Measurements from ENCODE around the gene HLA-DOA.

Gene HLA-DOA

GRCh38 chr6:33021917-33022316 is 12.5 kb upstream of the HLA-DOA start:
- ATAC-seq, result no peak

GRCh38 chr6:33019372-33019771 is 10.0 kb upstream of the HLA-DOA start:
- ATAC-seq, result no peak
- no peak for TF ChIP-seq BACH2 (CRISPR knock-in tag; IDR thresholded peaks at IDR 0.05; ENCODE audit: borderline replicate concordance)
- no peak for TF ChIP-seq ARNTL (CRISPR knock-in tag; IDR thresholded peaks at IDR 0.05; ENCODE audit: borderline replicate concordance, low read depth)
- TF ChIP-seq, protein P1, sequence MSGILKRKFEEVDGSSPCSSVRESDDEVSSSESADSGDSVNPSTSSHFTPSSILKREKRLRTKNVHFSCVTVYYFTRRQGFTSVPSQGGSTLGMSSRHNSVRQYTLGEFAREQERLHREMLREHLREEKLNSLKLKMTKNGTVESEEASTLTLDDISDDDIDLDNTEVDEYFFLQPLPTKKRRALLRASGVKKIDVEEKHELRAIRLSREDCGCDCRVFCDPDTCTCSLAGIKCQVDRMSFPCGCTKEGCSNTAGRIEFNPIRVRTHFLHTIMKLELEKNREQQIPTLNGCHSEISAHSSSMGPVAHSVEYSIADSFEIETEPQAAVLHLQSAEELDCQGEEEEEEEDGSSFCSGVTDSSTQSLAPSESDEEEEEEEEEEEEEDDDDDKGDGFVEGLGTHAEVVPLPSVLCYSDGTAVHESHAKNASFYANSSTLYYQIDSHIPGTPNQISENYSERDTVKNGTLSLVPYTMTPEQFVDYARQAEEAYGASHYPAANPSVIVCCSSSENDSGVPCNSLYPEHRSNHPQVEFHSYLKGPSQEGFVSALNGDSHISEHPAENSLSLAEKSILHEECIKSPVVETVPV (CRISPR knock-in tag; IDR thresholded peaks at IDR 0.05), result no peak
- TF ChIP-seq ZFP3 (CRISPR knock-in tag; IDR thresholded peaks at IDR 0.05), result no peak
- TF ChIP-seq, protein P2, sequence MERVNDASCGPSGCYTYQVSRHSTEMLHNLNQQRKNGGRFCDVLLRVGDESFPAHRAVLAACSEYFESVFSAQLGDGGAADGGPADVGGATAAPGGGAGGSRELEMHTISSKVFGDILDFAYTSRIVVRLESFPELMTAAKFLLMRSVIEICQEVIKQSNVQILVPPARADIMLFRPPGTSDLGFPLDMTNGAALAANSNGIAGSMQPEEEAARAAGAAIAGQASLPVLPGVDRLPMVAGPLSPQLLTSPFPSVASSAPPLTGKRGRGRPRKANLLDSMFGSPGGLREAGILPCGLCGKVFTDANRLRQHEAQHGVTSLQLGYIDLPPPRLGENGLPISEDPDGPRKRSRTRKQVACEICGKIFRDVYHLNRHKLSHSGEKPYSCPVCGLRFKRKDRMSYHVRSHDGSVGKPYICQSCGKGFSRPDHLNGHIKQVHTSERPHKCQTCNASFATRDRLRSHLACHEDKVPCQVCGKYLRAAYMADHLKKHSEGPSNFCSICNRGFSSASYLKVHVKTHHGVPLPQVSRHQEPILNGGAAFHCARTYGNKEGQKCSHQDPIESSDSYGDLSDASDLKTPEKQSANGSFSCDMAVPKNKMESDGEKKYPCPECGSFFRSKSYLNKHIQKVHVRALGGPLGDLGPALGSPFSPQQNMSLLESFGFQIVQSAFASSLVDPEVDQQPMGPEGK (CRISPR knock-in tag; IDR thresholded peaks at IDR 0.05; ENCODE audit: borderline replicate concordance), result no peak
- no peak for TF ChIP-seq ISL1 (CRISPR knock-in tag; IDR thresholded peaks at IDR 0.05)
- TF ChIP-seq ZNF8 (CRISPR knock-in tag; IDR thresholded peaks at IDR 0.05), result no peak
- TF ChIP-seq ZNF70 (CRISPR knock-in tag; IDR thresholded peaks at IDR 0.05), result no peak
- TF ChIP-seq ESRRG (CRISPR knock-in tag; IDR thresholded peaks at IDR 0.05), result no peak
- TF ChIP-seq CSDC2 (CRISPR knock-in tag; IDR thresholded peaks at IDR 0.05), result no peak
- no peak for TF ChIP-seq TOX (CRISPR knock-in tag; IDR thresholded peaks at IDR 0.05; ENCODE audit: borderline replicate concordance)
- no peak for TF ChIP-seq TCF4 (CRISPR knock-in tag; IDR thresholded peaks at IDR 0.05; ENCODE audit: borderline replicate concordance)
- no peak for TF ChIP-seq GLIS3 (CRISPR knock-in tag; IDR thresholded peaks at IDR 0.05)
- no peak for TF ChIP-seq SNAI2 (CRISPR knock-in tag; IDR thresholded peaks at IDR 0.05)
- TF ChIP-seq PPARA (CRISPR knock-in tag; IDR thresholded peaks at IDR 0.05; ENCODE audit: borderline replicate concordance), result no peak
- TF ChIP-seq OSR1 (CRISPR knock-in tag; IDR thresholded peaks at IDR 0.05), result no peak

More at GRCh38 chr6:33021917-33022316, 12.5 kb upstream of the HLA-DOA start:
- TF ChIP-seq CREB5 (CRISPR knock-in tag; IDR thresholded peaks at IDR 0.05; ENCODE audit: low read depth) (no peak), ISL1 (CRISPR knock-in tag; IDR thresholded peaks at IDR 0.05) (no peak), ZFP3 (CRISPR knock-in tag; IDR thresholded peaks at IDR 0.05) (no peak), SNAI2 (CRISPR knock-in tag; IDR thresholded peaks at IDR 0.05) (no peak), CSDC2 (CRISPR knock-in tag; IDR thresholded peaks at IDR 0.05) (no peak), POU6F1 (CRISPR knock-in tag; IDR thresholded peaks at IDR 0.05; ENCODE audit: borderline replicate concordance, low read depth) (no peak), TCF4 (CRISPR knock-in tag; IDR thresholded peaks at IDR 0.05; ENCODE audit: borderline replicate concordance) (no peak), ZNF8 (CRISPR knock-in tag; IDR thresholded peaks at IDR 0.05) (no peak), GLIS3 (CRISPR knock-in tag; IDR thresholded peaks at IDR 0.05) (no peak), ZNF70 (CRISPR knock-in tag; IDR thresholded peaks at IDR 0.05) (no peak), ARNTL (CRISPR knock-in tag; IDR thresholded peaks at IDR 0.05; ENCODE audit: borderline replicate concordance, low read depth) (no peak), PPARA (CRISPR knock-in tag; IDR thresholded peaks at IDR 0.05; ENCODE audit: borderline replicate concordance) (no peak), OSR1 (CRISPR knock-in tag; IDR thresholded peaks at IDR 0.05) (no peak)
- TF ChIP-seq, protein P3, sequence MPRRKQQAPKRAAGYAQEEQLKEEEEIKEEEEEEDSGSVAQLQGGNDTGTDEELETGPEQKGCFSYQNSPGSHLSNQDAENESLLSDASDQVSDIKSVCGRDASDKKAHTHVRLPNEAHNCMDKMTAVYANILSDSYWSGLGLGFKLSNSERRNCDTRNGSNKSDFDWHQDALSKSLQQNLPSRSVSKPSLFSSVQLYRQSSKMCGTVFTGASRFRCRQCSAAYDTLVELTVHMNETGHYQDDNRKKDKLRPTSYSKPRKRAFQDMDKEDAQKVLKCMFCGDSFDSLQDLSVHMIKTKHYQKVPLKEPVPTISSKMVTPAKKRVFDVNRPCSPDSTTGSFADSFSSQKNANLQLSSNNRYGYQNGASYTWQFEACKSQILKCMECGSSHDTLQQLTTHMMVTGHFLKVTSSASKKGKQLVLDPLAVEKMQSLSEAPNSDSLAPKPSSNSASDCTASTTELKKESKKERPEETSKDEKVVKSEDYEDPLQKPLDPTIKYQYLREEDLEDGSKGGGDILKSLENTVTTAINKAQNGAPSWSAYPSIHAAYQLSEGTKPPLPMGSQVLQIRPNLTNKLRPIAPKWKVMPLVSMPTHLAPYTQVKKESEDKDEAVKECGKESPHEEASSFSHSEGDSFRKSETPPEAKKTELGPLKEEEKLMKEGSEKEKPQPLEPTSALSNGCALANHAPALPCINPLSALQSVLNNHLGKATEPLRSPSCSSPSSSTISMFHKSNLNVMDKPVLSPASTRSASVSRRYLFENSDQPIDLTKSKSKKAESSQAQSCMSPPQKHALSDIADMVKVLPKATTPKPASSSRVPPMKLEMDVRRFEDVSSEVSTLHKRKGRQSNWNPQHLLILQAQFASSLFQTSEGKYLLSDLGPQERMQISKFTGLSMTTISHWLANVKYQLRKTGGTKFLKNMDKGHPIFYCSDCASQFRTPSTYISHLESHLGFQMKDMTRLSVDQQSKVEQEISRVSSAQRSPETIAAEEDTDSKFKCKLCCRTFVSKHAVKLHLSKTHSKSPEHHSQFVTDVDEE (CRISPR knock-in tag; IDR thresholded peaks at IDR 0.05), result no peak
- TF ChIP-seq, protein P1 (CRISPR knock-in tag; IDR thresholded peaks at IDR 0.05), result no peak
- TF ChIP-seq, protein P2 (CRISPR knock-in tag; IDR thresholded peaks at IDR 0.05; ENCODE audit: borderline replicate concordance), result no peak

Measured in SK-N-SH treated with all-trans-retinoic acid at 6 μM for 48 hours (cell line).